Breast epithelium (tissue), 3 donors: Measurements from ENCODE around the gene SH3BP1.
"Not testable (repeated sequence)": the region's sequence is repeated elsewhere in the genome, so short reads cannot be mapped to it uniquely, and the experiment has no call there.

Experiments used
- CTCF ChIP-seq, 3 donors: fragments of 450-650 bp; IDR thresholded peaks; one replicate each; pipeline ENCODE4 v1.5.1; 2016 to 2017; ENCODE audit warnings: antibody characterized with exemption in 3 of 3, mild to moderate bottlenecking in 3 of 3, moderate library complexity in 3 of 3
- POLR2A ChIP-seq: fragments of 450-650 bp; IDR thresholded peaks from one replicate; pipeline ENCODE4 v1.6.1; 2016; ENCODE audit warnings: antibody characterized with exemption, mild to moderate bottlenecking, moderate library complexity
- POLR2AphosphoS5 ChIP-seq, 3 donors: sonication (generic); formaldehyde crosslinking; IDR thresholded peaks; one replicate each; pipeline ENCODE4 v1.6.1; 2017; ENCODE audit warnings: antibody characterized with exemption in 3 of 3

GRCh38 chr22:37610153-37610475 is 29.4 kb upstream of the SH3BP1 start:
- not testable (repeated sequence) for TF ChIP-seq CTCF (IDR thresholded peaks at IDR 0.05); POLR2A; POLR2AphosphoS5 (IDR thresholded peaks at IDR 0.05)
